SU-DHL-6 (cell line): ENCODE measurements around the gene PARP1.

Experiments used
- H2AFZ ChIP-seq: fragments of 200-600 bp; sonication (generic); 2 replicates; pipeline ENCODE4 v1.6.1; 2014; ENCODE audit warnings: low read depth, mild to moderate bottlenecking, moderate library complexity, mixed read lengths, antibody characterized with exemption, low read length; ENCODE audit not compliant: severe bottlenecking
- H3F3A ChIP-seq: fragments of 200-600 bp; shearing (Covaris generic); 2 replicates; pipeline ENCODE4 v1.6.0; 2016; ENCODE audit warnings: antibody characterized with exemption, mild to moderate bottlenecking; ENCODE audit not compliant: insufficient read depth
- H3K27ac ChIP-seq: fragments of 200-600 bp; sonication (generic); 2 replicates; pipeline ENCODE4 v1.5.1; 2016; ENCODE audit warnings: low read depth, mild to moderate bottlenecking, low read length, moderate library complexity, mixed read lengths
- H3K27me3 ChIP-seq: fragments of 200-600 bp; sonication (generic), shearing (Covaris generic); 2 replicates; pipeline ENCODE4 v1.6.0; 2014; ENCODE audit warnings: mild to moderate bottlenecking, low read length
- H3K36me3 ChIP-seq: fragments of 200-600 bp; sonication (generic); 2 replicates; pipeline ENCODE4 v1.6.1; 2014; ENCODE audit warnings: mild to moderate bottlenecking, low read length, mixed read lengths
- H3K4me2 ChIP-seq: fragments of 300-600, 200-600 bp; shearing (Covaris generic), sonication (generic); 2 replicates; pipeline ENCODE4 v1.6.0; 2014; ENCODE audit warnings: low read length, low read depth, mild to moderate bottlenecking; ENCODE audit not compliant: poor library complexity, severe bottlenecking
- H3K4me3 ChIP-seq: fragments of 200-600 bp; sonication (generic); 2 replicates; pipeline ENCODE4 v1.5.1; 2014; ENCODE audit warnings: antibody characterized with exemption, low read length, mild to moderate bottlenecking, mixed read lengths; ENCODE audit not compliant: insufficient read depth, poor library complexity, severe bottlenecking
- H3K79me2 ChIP-seq: fragments of 200-600 bp; sonication (generic); 2 replicates; pipeline ENCODE4 v1.6.1; 2014; ENCODE audit warnings: mild to moderate bottlenecking, low read length, moderate library complexity; ENCODE audit not compliant: insufficient read depth
- H3K9ac ChIP-seq: fragments of 200-600 bp; sonication (generic); 2 replicates; pipeline ENCODE4 v1.7.0; 2014; ENCODE audit warnings: mild to moderate bottlenecking, low read length
- H3K9me2 ChIP-seq: fragments of 200-600 bp; sonication (generic); replicated peaks from 2 replicates; pipeline ENCODE4 v1.6.1; 2014; ENCODE audit warnings: low read length; ENCODE audit not compliant: insufficient read depth
- H3K9me3 ChIP-seq: fragments of 200-600 bp; sonication (generic); 2 replicates; pipeline ENCODE4 v1.6.1; 2014; ENCODE audit warnings: low read length, mixed read lengths; ENCODE audit not compliant: insufficient read depth
- H4K20me1 ChIP-seq: fragments of 200-600 bp; sonication (generic); 2 replicates; pipeline ENCODE4 v1.6.1; 2014; ENCODE audit warnings: low read depth, mild to moderate bottlenecking, antibody characterized with exemption, low read length, moderate library complexity, mixed read lengths
- CTCF ChIP-seq: fragments of 200-600 bp; sonication (generic); IDR thresholded peaks from one replicate; pipeline ENCODE4 v1.5.1; 2017; ENCODE audit warnings: antibody characterized with exemption, mild to moderate bottlenecking, low read length, moderate library complexity; ENCODE audit not compliant: insufficient read depth, poor library complexity, severe bottlenecking
- EZH2phosphoT487 ChIP-seq: fragments of 200-600 bp; sonication (generic), shearing (Covaris generic); conservative IDR thresholded peaks from 2 replicates; pipeline ENCODE4 v1.6.1; 2018; ENCODE audit warnings: mild to moderate bottlenecking, antibody characterized with exemption, low read length, moderate library complexity, mixed read lengths

The PARP1 gene

DNA sequence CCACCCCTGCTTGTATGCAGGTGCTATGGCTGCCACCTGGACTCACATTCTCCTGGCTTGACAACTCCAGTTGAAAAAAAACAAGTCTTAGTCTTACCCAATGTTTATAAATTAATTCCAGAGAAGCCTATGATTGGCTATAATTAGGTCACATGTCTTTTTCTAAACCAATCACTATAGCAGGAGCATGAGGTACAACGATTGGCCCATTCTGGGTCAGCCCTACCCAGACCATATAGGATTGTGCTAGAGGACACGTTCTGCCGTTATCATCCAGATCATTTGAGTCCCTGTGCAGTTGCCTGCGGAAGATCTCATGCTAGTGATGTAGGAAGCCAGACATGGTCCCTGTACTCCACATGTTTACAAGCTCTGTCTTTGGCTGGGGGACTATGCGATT is 41.9 kb upstream of the PARP1 start:
- no peak overlapping the region for H3K27ac ChIP-seq
- H3K79me2 ChIP-seq = no peaks in the 10 kb centered on the region
- TF ChIP-seq CTCF (no peak), EZH2phosphoT487 (no peak)

DNA sequence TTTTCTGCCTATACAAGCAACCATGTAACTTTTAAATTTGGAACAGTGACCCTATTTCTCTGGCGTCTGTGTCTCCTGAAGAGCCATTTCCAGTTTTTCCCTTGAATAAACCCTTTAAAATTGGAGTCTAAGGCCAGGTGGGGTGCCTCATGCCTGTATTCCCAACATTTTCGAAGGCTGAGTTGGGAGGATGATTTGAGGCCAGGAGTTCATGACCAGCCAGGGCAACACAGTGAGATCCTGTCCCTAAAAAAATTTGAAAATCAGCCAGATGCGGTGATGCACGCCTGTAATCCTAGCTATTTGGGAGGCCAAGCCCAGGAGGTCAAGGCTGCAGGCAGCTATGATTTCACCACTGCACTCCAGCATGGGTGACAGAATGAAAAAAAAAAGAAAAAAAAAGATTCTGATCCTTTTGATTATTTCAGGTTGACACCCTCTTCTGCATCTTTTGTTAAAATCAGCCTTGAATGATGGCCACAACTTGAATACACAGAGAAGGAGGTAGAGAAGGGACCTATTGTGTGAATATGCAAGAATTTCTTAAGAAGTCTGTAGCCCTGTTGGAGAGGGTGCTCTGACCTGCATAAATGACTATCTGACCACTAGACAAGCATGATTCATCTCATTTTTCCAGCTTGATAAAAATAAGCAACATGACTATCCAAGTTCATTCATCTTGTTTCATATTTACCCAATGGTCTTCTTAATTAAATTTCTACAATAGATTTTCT is 40.2 kb upstream of the PARP1 start:
- Histone ChIP-seq H3K27ac (no peak overlapping the region), H2AFZ (no peak overlapping the region), H3K27me3 (no peaks in the 10 kb centered on the region), H3K9me3 (no peaks in the 10 kb centered on the region), H3F3A (peaks cover 6% of the 10 kb centered on the region), H3K9me2 (no peaks in the 10 kb centered on the region), H3K4me2 (no peak overlapping the region), H3K4me3 (no peak overlapping the region), H4K20me1 (no peaks in the 10 kb centered on the region), H3K79me2 (no peaks in the 10 kb centered on the region), H3K36me3 (no peaks in the 10 kb centered on the region), H3K9ac (no peak overlapping the region)
- TF ChIP-seq EZH2phosphoT487 = no peak
- no peak for TF ChIP-seq CTCF

More for the DNA sequence above, 41.9 kb upstream of the PARP1 start:
- Histone ChIP-seq H3F3A (no peaks in the 10 kb centered on the region; the same call in none of the 2 replicates), H2AFZ (no peak overlapping the region), H4K20me1 (no peaks in the 10 kb centered on the region), H3K9me2 (no peaks in the 10 kb centered on the region), H3K36me3 (no peaks in the 10 kb centered on the region), H3K4me2 (no peak overlapping the region), H3K27me3 (no peaks in the 10 kb centered on the region), H3K9ac (no peak overlapping the region), H3K4me3 (no peak overlapping the region), H3K9me3 (no peaks in the 10 kb centered on the region)

DNA sequence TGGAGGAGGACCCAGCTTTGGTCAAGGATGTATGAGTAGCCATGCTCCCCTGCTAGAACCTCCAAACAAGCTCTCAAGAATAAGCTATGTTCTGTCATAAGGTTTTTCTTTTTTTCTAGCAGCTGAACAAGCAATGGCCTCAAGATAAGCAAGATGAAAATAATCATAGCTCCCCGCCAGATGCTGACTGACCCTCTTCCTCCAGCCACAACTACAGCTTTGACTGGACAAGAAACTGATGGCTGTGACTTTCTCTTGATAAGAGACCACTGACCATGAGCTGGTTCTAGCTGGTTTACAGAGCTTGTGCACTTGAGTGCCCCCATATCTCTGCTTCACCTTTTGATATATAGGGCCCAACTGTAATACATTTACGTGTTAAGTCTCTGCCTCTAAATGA is 38.2 kb upstream of the PARP1 start:
- H3K4me2 ChIP-seq = no peak overlapping the region
- no peaks in the 10 kb centered on the region for H3K36me3 ChIP-seq
- H3K27ac ChIP-seq = no peak overlapping the region
- H3K79me2 ChIP-seq = no peaks in the 10 kb centered on the region
- H3K27me3 ChIP-seq = no peaks in the 10 kb centered on the region
- H3F3A ChIP-seq = peaks cover 6% of the 10 kb centered on the region
- H2AFZ ChIP-seq = no peak overlapping the region
- H3K9me2 ChIP-seq = no peaks in the 10 kb centered on the region
- TF ChIP-seq CTCF (no peak), EZH2phosphoT487 (no peak)
- H3K4me3 ChIP-seq = no peak overlapping the region
- H3K9me3 ChIP-seq = no peaks in the 10 kb centered on the region
- no peaks in the 10 kb centered on the region for H4K20me1 ChIP-seq
- H3K9ac ChIP-seq = no peak overlapping the region
